ENCODE data around the gene MRM2.

- TF ChIP-seq CREB1 (CRISPR knock-in tag; IDR thresholded peaks at IDR 0.05), result no peak
- no peak for TF ChIP-seq CBFB (CRISPR knock-in tag; IDR thresholded peaks at IDR 0.05; ENCODE audit: low read depth)
- no peak for TF ChIP-seq CTCF (IDR thresholded peaks at IDR 0.05)
- TF ChIP-seq NR2C2 (CRISPR knock-in tag; IDR thresholded peaks at IDR 0.05), result no peak
- no peak for TF ChIP-seq ATF2 (CRISPR knock-in tag; IDR thresholded peaks at IDR 0.05; ENCODE audit: borderline replicate concordance, low read depth)
- TF ChIP-seq PREB (CRISPR knock-in tag; IDR thresholded peaks at IDR 0.05; ENCODE audit: borderline replicate concordance), result no peak
- no peak for TF ChIP-seq ZNF232 (CRISPR knock-in tag; IDR thresholded peaks at IDR 0.05)
- no peak for TF ChIP-seq USF2 (CRISPR knock-in tag; IDR thresholded peaks at IDR 0.05)
- TF ChIP-seq NFYB (CRISPR knock-in tag; conservative IDR thresholded peaks at IDR 0.05; ENCODE audit: low read depth), result no peak
Measured at GRCh38 chr7:2279896-2280295, 37.9 kb upstream of the MRM2 start.

All from WTC11 (cell line).